CD4-positive, alpha-beta T cell treated with Interleukin-6 for 4 hours (primary cell): ENCODE results near the gene TENT5C.

Experiments
- DNase-seq: peaks from one replicate; pipeline ENCODE4 v3.0.0-alpha.2; 2020; ENCODE audit warnings: mixed read lengths

Gene TENT5C

DNA sequence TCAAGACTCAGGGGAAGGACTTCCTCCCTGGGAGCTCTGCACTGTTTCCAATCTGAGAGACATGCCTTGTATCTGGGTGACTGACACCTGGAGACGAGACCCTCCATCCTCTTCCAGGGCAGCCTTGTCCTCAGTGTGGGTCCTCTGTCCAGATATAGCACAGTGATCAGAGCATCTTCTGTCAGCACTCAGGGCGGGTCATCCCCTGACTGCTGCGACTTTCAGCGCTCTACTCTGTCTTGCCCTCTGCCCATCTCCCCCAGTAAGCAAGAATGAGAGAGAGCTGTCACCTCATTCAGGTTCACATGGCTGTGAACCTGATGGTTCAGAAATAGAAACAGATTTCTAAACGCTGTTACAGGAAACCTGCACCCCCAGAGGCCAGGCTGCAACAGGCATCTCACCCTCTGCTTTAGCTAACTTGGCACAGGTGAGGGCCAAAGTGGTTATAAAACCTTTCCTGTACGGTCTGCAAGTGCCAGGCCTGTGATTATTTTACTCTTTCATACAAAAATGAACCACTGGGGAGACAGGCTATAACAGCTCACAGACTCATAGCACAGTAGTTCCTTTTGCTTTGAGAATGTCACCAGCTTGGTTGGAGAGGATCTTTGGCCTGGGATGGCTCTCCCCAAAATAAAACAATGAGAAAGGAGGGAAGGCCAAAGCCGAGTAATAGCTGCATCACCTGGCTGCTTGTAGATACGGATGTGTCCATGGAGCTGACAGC lies 11.4 kb upstream of the TENT5C start:
- DNase-seq = no peak

DNA sequence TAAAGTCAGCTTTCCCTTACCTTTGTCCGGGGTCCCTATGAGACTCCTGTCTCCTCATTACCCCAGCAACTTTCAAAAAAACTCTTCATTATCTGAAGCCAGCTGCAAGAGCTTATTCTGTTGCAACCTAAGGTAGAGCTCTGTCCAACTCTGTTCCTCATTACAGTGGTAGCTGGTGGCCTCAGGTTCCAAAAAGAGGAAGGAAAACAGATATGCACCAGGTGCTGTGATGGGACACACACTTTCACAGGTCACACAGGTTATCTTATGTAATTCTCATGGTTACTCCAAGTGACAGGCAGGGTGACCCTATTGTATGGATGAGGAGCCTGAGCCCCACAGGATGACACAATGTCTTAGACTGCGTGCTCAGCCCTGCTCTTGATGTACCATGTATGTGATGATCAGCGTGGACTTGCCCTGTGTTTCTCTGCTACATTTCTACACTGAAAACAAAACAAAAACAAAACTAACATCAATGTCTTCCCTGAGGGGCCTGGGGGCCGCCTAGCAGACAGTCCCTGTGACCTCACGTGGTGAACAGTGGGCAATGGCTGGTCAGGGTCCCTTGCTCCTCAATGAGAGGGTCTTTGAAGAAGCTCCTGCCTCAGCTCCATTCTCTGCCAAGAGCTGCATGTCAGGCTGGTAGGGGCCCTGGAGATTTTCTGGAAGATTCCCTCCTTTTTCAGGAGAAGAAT lies 9.7 kb upstream of the TENT5C start:
- no peak for DNase-seq

DNA sequence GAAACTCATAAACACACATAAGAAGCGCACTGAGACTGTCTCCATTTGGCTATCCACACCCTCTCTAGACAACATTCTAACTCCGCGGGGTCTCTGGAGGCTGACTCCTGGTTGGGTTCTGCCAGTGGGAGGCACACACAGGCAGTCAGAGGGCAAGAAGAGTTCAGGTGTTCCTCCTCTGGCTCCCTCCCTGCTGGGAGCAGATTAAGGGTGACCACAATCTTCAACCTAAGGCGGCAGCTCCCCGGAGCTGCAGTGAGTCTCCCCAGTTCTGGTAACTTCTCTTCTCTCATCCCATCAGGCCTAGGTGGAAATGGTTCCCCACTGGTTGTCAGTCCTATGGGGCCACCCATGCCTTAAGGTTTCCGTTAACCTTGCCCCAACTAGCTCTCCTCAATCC lies 7.4 kb upstream of the TENT5C start:
- DNase-seq = no peak

DNA sequence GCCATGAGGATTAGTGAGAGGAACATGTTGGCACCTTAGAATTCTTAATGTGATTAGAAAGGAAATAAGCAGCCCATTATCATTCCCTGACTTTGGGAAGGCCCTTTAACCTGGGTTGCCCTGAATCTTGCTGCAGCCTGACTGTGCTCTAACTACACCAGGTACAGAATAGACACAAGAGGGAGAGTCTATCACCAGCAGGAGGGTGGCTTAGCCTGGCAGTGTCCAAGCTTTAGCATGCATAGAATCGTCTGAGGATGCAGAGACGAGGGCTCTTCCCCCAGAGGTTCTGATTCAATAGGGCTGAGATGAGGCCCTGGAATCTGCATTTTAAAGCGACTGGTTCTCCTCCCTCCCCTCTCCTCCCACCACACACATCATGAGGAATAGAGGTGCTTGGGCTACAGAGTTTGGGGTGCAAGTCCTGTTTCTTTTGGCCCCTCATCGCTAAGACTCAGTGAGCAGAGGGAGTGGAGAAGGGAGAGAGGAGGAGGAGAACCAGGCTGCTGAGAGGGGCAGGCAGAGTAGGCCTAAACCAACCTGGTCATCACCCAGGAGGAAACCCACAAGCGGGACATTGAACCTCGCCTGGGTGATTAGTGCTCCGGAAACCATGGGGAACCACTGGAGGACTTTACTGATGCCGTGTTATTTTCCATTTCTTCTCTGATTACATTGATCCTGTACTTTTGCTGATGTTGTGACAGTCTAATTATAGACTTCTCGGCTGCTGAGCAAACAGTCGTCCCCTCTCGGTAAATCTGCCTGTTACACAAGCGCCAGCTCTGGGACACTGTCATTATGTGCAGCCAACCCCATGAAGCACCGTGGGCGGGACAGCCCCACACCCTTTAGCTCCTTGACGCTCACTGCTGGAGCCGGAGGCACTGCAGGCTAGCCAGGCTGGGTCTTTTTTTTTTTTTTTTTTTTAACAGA lies 6.3 kb upstream of the TENT5C start:
- no peak for DNase-seq

DNA sequence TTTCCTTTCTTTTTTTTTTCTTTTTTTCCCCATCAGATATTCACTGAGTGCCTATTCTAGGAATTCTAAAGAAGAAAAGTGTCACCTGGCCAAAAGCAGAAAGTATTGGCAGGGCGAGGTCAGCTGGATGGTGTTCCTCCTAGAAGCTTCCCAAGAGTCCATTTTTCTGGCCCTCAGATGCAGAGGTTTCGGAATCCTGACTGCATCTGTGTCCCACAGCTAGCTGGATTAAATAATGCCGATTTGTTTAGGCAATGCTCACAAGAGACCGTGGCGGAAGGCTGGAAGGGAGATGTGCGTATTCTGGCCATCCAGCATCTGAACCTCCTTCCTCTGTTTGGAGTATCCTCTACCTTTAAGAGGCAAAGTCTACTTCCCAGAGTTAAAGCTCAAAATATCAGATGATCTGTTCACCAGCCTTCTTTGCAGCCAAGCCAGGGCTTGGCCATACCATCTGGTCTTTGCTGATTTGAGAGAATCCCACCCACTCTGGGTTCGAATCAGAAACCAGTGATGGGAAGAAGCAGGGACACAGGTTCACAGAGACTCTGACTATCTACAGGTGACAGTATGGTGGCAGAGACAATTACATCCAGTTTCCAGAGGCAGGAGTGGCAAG lies 5.4 kb upstream of the TENT5C start:
- no peak for DNase-seq

DNA sequence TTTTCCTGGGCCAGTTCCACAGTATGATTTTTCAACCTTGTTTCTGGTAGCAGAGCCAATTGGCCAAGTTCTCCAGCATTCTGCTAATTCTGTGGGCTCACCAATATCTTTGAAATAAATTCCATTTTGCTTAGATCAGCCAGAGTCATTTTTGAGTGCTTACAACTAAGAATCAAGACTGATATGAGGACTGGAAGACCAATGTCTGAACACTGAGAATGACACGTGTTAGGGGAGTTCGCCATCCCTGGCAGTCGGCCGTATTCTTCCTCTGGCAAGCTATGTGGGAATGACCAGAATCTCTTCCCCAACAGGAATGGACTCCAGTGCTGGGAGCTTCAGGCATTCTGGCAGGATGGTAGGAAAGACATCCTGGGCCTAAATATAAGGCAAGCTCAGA lies 4.9 kb upstream of the TENT5C start:
- DNase-seq = no peak

DNA sequence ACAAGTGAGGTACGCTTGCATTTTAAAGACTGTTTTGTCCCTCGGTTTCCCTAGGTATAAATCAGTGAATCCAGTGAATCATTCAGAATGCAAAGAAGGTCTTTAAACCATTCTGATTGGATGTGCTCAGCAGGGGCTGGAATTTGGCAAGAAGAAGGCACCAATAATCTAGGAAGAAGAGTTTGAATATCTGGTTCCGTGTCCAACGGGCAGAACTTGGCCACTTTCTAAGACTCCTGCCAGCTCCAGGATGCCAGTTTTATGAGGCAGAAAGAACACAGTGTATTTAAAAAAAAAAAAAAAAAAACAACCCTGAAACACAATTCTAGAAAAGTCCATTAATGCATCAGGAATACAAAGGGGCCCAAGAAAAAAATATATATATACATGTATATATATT lies 3.0 kb upstream of the TENT5C start:
- no peak for DNase-seq

DNA sequence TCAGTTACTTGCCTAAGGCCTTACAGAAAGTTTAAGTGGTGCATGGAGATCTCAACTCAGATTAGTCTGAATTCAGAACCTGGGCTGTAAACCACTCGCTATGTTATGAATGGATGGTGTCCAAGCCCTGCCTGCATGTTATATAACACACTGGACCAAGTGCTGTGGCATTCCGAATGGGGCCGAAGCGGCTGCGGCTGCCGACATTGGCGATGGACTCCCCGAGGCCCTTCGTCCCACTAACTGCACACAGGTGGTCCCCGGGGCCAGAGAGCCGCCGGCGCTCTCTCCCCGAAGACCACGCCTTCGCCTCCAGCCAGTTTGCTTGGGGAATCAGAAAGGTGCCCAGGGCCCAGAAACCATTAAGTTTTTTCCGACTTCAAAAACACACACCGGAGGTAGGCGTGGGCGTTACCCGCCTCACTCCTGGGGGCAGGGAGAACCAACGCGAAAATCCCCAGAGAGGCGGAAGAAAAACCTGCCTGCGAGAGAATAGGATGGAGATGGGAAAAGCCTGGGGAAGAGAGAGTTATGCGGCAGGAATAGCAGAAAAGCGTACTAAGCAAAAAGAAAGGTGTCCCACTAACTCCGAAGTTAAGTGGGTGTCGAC lies 579 bp upstream of the TENT5C start:
- no peak for DNase-seq

DNA sequence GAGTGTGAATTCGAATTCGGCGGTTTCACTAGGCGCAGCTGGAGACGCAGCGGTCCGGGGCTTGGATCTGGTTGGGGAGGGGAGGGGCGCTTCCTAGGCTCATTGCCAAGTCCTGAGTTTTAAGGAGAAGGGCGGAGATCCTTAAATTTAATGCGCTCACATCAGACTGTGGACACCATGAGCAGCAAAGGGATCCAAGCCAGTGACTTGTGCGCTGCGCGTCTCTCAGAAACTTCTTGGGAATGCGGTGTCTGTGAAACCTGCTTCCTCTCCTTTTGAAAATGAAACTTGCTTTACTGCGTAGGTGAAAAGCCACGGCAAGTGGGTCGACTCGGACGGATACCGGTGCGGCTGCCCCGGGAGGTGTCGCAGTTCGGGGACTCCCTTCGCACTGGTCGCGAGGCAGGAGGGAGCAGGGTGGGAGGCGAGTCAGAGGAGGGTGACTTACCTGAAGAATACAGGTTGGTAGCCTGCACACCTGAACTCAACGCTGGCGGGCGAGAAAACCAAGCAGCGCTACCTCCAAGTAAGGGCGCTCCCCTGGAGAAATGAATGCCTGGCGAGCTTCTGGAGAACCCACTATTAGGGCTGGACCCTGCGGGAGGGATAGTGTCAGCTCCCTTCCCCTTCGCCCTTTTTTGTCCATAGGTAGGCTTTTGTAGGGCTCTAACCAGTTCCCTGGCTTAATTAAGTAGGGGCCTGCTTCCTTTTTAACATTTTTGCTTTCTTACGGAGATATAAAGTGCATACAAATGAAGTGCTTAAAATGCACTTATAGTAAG lies 992 bp downstream of the TENT5C start:
- peak; percentile 63 for DNase-seq

DNA sequence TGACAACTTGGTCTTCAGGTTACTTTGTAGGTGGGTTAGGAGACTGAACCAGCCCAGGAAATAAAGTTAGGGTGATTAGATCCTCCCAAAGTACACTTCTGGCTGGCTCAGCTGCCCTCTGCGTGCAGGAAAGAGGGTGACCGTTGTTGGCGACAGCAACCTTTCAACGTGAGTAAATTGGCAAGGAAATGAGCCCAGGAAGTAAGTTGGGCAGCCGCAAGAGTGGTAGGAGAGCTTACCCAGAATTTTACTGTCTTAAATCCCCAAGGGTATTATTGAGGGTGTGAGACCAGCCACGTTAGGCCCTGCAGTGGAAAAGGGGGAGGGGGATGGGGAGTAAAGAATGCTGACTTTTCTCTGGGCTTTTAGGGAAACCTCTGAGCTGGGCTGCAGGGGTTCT lies 1.6 kb downstream of the TENT5C start:
- DNase-seq = peak; percentile 61

DNA sequence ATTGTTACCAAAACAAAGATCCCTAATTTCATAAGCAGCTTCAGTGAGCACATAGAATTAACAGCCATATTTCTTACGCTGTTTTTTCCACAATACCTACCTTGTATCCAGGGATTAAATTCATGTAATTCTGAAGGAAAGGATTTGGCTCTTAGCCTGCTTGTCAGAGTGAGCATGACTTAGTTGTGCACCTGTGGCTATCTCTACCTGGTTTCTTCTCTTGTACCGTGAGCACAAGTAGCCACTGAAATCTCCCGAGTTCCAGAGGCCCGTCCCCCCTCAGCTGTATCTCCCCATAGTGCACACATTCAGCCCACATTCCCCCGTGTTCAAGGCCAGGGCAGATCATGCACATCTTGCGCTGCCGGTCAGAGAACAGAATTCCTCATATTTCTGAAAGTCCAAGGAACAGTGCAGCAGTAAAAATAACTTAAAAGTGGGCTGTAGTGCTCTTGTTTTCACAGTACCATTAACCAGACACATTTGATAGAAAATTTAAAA lies 2.3 kb downstream of the TENT5C start:
- no peak for DNase-seq

DNA sequence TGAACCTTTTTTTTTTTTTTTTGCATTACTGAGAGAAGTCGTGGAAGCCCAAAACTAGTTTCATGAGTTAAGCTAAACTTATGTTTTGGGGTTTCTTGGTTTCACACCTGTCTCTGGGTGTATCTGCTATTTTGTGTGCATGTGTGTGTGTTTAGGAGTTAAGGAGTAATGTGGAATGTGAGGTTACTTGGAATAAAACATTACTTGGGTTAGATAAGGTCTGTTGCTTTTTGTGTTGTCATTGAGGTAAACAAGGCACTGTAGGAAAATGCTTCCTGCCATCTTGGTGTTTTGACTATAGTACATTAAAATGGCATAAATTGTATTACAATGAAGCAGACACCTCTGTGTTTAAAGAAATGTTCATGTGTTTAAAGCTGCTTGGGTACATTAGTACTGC lies 2.9 kb downstream of the TENT5C start:
- no peak for DNase-seq

DNA sequence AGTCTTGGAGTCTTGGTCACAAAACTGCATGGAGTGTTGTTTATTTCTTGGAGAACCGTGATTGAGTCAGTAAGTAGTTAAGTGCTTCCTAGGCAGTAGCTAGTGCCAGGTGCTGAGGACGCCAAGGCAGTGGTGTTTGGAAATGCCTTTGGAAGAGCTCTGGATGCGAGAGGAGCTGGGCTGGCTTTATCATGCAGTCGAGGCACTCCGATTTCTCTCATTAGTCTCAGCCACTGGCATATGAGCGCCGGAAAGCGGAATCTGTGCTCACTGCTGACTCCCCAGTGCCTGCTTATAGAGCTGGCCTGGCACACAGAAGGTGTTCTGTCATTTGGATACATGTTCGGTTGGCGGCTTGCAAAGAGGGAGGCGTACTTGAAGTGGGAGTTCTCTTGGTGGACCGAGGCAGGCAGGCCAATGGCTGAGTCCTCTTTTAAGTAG lies 3.6 kb downstream of the TENT5C start:
- no peak for DNase-seq

DNA sequence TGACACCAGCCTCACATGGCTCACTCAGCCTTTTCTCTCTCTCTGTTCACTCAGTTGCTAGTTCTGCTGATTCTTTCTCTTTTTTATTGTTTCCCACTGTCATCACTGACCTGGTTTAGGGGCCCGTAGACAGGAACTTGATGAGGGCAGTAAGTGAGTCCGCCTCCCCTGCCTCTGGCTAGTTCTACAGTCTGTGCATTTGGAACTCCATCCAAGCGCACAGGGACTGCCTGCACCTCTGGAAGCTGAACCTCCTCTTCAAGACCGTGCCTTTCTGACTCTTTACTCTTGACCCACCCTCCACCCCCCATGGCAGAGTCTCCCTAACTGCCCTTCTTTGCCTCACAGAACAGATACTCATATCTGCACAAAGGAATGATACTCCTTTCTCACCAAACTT lies 4.2 kb downstream of the TENT5C start:
- no peak for DNase-seq

DNA sequence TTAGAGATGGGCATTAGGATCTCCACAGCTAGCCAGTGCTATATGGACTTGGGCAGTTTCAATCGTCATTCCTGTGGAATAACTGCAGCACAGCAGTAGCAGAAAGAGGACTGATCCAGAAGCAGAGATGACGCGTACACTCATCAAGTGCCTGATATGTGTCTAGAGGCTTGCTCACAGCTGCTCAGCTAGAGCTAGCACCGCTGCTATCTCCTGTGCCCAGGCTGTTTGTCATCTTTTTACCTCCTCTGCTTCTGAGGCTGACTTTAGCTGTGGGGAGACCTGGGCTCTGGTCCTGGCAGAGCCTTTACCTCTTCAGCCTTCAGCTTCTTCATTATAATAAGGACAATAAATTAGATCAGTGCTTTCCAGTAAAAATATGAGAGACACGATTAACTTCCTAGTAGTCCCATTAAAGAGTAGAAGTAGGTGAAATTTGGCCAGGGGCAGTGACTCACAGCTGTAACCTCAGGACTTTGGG lies 5.3 kb downstream of the TENT5C start:
- DNase-seq = no peak

DNA sequence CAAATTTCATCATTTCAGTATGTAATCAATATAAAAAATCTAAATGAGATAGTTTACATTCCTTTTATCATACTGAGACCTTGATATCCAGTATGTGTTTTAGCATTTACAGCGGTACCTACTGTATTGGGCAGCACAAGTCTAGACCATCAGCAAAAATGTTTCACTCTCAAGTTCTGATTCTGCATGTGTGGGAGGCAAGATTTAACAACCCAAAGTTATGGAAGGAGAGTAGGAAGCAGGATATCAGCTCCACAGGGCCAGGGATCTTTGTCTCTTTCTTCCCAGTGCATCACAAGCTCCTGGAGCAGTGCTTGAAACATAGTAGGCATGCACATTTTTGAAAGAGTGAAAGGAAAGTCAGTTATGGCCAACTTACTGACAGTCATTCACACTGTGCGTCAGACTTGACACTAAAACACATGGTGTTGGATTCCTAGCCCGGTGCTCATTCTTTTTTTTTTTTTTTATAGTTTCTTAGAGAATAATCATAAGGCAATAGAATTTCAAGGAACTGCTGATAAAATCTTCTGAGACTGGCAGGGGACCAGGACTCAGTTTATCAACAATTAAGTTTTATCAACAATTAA lies 6.1 kb downstream of the TENT5C start:
- no peak for DNase-seq

DNA sequence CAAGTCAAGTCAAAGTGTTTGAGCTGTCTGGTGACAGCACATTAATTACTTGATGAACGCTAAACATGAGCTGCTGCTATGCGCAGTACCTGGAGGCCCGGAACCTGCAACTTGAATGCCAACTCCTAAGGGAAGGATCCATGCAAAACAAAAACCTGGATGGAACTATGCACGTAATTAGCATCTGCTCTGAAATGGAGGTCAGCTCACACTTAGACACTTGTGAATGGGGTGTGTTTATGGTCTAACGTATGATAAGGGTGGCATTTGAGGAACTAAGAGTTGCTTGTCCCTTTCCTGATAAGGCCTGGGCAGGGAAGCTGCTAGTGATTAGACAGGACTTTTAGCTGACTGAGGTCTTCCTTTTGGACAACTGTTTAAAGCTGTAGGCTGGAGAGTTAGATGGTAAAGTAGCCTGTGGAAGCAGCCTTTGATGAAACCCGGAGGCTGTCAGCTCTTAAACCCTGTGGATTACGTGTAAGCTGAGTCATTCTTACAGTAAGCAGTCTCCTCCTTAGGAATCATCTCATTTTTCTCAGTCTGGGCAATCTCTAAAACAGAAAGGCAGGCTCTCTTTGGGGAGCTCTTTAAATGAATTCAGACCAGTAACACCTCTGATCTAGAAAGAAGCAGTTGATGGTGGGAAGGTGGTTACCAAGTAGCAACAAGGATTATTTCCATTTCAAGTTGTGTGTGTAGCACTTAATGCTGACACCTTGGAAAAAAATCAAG lies 6.8 kb downstream of the TENT5C start:
- DNase-seq = no peak

DNA sequence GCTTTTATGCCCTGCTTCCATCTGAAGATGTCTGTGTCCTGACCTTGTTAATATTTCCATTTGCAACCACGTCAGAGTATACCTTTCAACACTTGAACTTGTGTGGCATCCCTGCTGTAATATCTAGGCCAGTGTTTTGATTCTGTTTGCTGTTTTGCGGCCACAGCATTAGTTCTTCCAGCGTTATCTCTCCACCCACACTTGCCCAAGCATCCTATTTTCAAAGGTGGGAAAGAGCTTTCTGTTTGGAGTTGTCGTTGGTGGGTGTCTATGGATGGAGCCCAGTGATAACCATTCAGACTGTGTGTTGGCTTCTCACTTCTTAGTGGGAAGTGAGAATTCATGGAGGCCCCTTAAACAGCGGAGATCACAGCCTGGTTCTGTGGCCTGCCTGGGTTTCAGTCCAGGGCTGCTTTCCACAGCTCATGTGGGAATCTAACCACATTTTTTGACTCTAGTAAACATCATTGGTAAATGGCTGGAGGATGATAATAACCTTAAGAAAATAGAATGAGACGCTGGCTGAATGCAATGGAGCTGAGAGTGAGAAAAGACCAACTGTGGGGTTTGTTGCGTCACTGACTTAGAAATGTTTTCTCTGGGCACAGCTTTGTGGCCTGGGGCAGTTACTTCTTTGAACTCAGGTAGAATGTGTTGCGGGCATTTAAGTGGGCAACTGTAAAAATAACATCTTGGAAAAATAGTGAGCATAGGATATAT lies 7.6 kb downstream of the TENT5C start:
- DNase-seq = no peak

DNA sequence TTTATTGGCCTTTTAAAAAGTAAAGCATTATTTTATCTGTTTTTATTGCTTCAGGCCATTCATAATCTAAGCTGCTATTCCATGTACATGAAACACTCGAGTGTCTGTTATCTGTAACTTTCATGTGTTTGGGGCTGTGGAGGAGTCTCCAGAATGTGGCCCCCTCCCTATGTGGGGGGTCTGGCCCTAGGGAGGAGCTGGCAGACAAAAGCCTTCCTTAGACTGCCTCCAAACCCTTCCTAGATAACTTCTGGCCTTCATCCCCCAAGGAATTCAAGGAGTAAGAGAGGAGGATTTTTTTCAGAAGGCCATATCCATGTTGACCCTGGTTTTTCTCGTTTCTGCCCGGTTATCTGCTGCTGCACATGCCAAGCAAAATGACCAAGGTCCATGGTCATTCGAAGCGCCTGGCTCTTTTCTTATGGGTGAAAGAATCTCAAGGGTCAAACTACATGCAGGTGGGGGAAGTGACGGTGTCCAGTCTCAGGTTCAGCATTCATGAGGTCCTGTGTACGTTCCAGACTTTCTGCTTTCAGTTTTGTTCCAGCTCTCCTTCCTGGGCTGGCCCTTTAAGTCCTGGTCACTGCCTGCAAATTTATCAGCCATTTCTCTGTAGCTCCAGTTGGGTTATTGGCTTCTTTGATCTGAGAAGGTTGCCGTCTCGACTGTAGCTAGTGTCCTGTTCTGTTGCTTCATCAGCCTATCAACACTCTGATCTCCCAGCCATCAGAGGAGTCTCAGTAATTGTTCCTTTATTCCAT lies 8.3 kb downstream of the TENT5C start:
- no peak for DNase-seq
